Transverse colon (tissue), 4 donors: ENCODE results near the gene PRKG1. TPM values are rescaled to one million over a fixed set of nuclear protein-coding genes. Genes with fewer than 3 reads are reported as not detected.

Experiments
- DNase-seq: peaks from one replicate; pipeline ENCODE4 v3.0.0-alpha.2; 2019
- H3K27ac ChIP-seq, 4 donors: fragments of 200-600 bp; sonication (generic); 2 replicates each; pipeline ENCODE4 v1.5.1; 2016 to 2018; ENCODE audit warnings: inconsistent platforms in 4 of 4
- H3K27me3 ChIP-seq: fragments of 200-600 bp; sonication (generic); 2 replicates; pipeline ENCODE4 v1.5.1; 2017; ENCODE audit warnings: inconsistent platforms
- H3K36me3 ChIP-seq, 4 donors: fragments of 200-600 bp; sonication (generic); 2 replicates each; pipeline ENCODE4 v1.5.1; 2017 to 2019; ENCODE audit warnings: inconsistent platforms in 4 of 4
- H3K4me1 ChIP-seq, 4 donors: fragments of 200-600 bp; sonication (generic); 2 replicates each; pipeline ENCODE4 v1.5.1; 2017 to 2020; ENCODE audit warnings: inconsistent platforms in 4 of 4
- H3K4me3 ChIP-seq, 4 donors: fragments of 200-600 bp; sonication (generic); 1 replicate in 1 of 4; 2 replicates in 3 of 4; pipeline versions ENCODE4 v1.5.1 to v1.6.1; 2017 to 2019; ENCODE audit warnings: inconsistent platforms in 4 of 4
- H3K9me3 ChIP-seq, 2 donors: fragments of 200-600 bp; sonication (generic); 2 replicates each; pipeline ENCODE4 v1.5.1; 2017 to 2019; ENCODE audit warnings: inconsistent platforms in 2 of 2
- CTCF ChIP-seq, 5 experiments: fragments of 200-600 bp in 3 of 5; fragments of 450-650 bp in 2 of 5; sonication (generic) in 3 of 5; IDR thresholded peaks; 1 replicate in 2 of 5; 2 replicates in 3 of 5; pipeline ENCODE4 v1.5.1; 2016 to 2017; ENCODE audit warnings: antibody characterized with exemption in 5 of 5, inconsistent platforms in 3 of 5, mild to moderate bottlenecking in 2 of 5, moderate library complexity in 1 of 5
- EP300 ChIP-seq: sonication (generic); formaldehyde crosslinking; IDR thresholded peaks from one replicate; pipeline ENCODE4 v1.6.1; 2017; ENCODE audit warnings: antibody characterized with exemption, low read depth
- POLR2A ChIP-seq: fragments of 450-650 bp; IDR thresholded peaks from one replicate; pipeline ENCODE4 v1.6.1; 2016; ENCODE audit warnings: antibody characterized with exemption, mild to moderate bottlenecking, moderate library complexity
- POLR2AphosphoS5 ChIP-seq, 3 donors: sonication (generic); formaldehyde crosslinking; IDR thresholded peaks; one replicate each; pipeline ENCODE4 v1.6.1; 2016; ENCODE audit warnings: antibody characterized with exemption in 3 of 3
- WGBS, 2 donors: methylation state at CpG; one replicate each; pipeline ENCODE4 v1.1.5; 2018; ENCODE audit warnings: low coverage in 1 of 2; 5-methylcytosine and 5-hydroxymethylcytosine counted together
- in situ Hi-C, 4 donors: fragments of 200-750 bp; cut with MboI; loops; one replicate each; pipeline versions ENCODE4 v1.15.0 to v1.15.1; 2017; ENCODE audit warnings: low sequenced_read_pairs in 3 of 4, low pct_ligation_motif_present in 1 of 4, low pct_unique_long_range_greater_than_20kb in 1 of 4
- intact Hi-C: fragments of 100-400 bp; cut with DNase I; formaldehyde crosslinking; loops from one replicate; pipeline ENCODE4 v1.15.1; 2023; ENCODE audit warnings: low total_unique reads
- total RNA-seq, 4 donors: library from RNA; depleted of rRNA; stranded (reverse); fragments of >200 nt; gene quantifications; one replicate each; pipeline ENCODE4 v1.1.0, GENCODE V29; 2016

Gene PRKG1
- total RNA-seq, 4 donors from 2014 or later, result 17.6 to 30.6 (median 26.9) TPM

DNA sequence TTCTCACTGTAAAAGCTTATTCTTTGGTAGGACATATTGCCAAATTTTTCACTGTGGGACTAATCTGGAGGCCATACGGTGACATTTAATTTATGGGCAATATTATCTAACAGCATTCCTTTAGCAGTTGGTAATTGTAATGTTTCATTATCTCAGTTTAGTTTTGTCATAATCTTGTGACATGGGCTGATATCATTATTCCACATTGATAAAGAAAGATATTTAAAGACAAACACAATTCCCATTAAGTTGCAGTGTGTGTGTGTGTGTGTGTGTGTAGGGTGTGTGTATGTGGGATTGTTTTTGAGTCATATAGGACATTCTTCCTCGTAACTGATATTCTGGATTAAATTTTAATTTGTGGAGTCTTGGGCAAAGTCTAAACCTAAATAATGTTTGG, 238.5 kb downstream of the PRKG1 start:
- no peaks in the 10 kb centered on the region for H3K9me3 ChIP-seq
- WGBS, 2 donors, result 48 to 51% methylated on average over 2 of the region's 2 CpGs
- H3K4me3 ChIP-seq, result no peak overlapping the region
- in situ Hi-C loops (no loop called here), intact Hi-C loops (no loop called here)
- H3K4me1 ChIP-seq, result peaks cover 0 to 14% (median 7%) of the 10 kb centered on the region in 4 donors
- H3K36me3 ChIP-seq, result no peaks in the 10 kb centered on the region
- TF ChIP-seq POLR2A (no peak), POLR2AphosphoS5 (IDR thresholded peaks at IDR 0.05) (no peak), CTCF (IDR thresholded peaks at IDR 0.05) (no peak), EP300 (no peak)
- peak overlapping the region in 1 of 4 donors; percentile 5 for H3K27ac ChIP-seq
- no peaks in the 10 kb centered on the region for H3K27me3 ChIP-seq
- no peak for DNase-seq

DNA sequence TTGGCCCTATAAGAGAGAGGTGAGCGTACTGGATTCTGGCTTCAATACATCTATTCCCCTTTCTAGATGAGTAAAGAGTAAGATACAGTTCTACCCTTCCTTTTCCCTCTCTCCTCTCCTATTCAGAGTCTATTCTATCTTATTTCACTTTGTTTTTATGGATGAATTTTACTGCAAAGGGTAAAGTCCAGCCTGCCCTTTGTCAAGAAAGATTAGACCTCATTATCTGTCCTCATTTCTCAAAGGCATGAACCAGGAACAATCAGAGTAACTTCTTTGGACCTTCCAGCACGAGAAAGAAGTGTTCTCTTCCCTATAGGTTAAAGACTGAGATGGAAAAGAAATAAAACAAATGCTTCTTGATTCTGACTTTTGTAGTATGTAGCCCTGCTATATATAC, 239.0 kb downstream of the PRKG1 start:
- intact Hi-C loops, result no loop called here
- TF ChIP-seq CTCF (IDR thresholded peaks at IDR 0.05) (no peak), POLR2AphosphoS5 (IDR thresholded peaks at IDR 0.05) (no peak), EP300 (no peak), POLR2A (no peak)
- H3K4me3 ChIP-seq, result no peak overlapping the region
- H3K4me1 ChIP-seq, result peaks cover 0 to 14% (median 7%) of the 10 kb centered on the region in 4 donors
- peak overlapping the region in 1 of 4 donors; percentile 5 for H3K27ac ChIP-seq
- 33 to 44% methylated on average over 2 of the region's 2 CpGs for WGBS, 2 donors
- no peaks in the 10 kb centered on the region for H3K36me3 ChIP-seq
- no peak for DNase-seq
- no peaks in the 10 kb centered on the region for H3K27me3 ChIP-seq
- H3K9me3 ChIP-seq, result no peaks in the 10 kb centered on the region
- in situ Hi-C loops, result no loop called here

DNA sequence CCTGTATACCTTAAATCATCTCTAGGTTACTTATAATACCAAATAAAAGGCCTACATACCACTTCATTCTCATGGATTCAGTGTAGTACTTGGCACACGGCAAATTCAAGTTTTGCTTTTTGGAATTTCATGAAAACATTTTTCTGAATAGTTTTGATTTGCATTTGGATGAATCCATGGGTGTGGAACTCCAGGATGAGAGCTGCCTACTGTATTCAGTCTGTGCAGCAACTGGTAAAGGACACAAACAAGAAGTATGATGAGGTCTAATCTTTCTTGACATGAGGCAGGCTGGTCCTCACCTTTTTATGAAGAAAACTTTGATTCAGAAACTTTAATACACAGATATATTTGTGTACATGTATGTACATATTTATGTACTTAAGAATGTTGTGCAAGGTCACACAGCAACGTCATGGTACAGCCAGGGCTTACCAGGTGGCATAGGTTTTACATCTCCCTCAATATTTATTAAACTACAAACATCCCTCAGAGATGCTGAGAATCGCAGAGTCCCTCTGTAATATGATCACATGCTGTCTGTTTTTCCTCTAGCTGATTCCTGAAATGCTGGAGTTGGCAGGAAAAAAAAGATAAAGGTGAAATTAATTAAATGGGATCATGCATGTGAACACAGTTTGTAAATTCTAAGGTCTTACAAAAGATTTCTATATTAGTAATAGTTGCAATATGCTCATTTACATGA, 239.6 kb downstream of the PRKG1 start:
- no peaks in the 10 kb centered on the region for H3K36me3 ChIP-seq
- 66 to 71% methylated on average over 3 of the region's 3 CpGs for WGBS, 2 donors
- intact Hi-C loops, result no loop called here
- H3K27ac ChIP-seq, result peak overlapping the region in 1 of 4 donors; percentile 5
- in situ Hi-C loops, result no loop called here
- no peaks in the 10 kb centered on the region for H3K9me3 ChIP-seq
- DNase-seq, result no peak
- H3K27me3 ChIP-seq, result no peaks in the 10 kb centered on the region
- H3K4me1 ChIP-seq, result peaks cover 0 to 14% (median 6%) of the 10 kb centered on the region in 4 donors
- TF ChIP-seq POLR2A, result no peak
- no peak for TF ChIP-seq EP300
- no peak for TF ChIP-seq POLR2AphosphoS5 (IDR thresholded peaks at IDR 0.05)
- no peak for TF ChIP-seq CTCF (IDR thresholded peaks at IDR 0.05)
- H3K4me3 ChIP-seq, result no peak overlapping the region

- H3K4me3 ChIP-seq, result no peak overlapping the region
- H3K4me1 ChIP-seq, result peaks cover 0 to 14% (median 6%) of the 10 kb centered on the region in 4 donors
- 75 to 82% methylated on average over 1 of the region's 1 CpG for WGBS, 2 donors
- intact Hi-C loops (no loop called here), in situ Hi-C loops (no loop called here)
- no peaks in the 10 kb centered on the region for H3K9me3 ChIP-seq
- no peak overlapping the region for H3K27ac ChIP-seq
- H3K36me3 ChIP-seq, result no peaks in the 10 kb centered on the region
- TF ChIP-seq EP300, result no peak
- TF ChIP-seq POLR2AphosphoS5 (IDR thresholded peaks at IDR 0.05), result no peak
- TF ChIP-seq POLR2A, result no peak
- no peak for TF ChIP-seq CTCF (IDR thresholded peaks at IDR 0.05)
- DNase-seq, result no peak
- no peaks in the 10 kb centered on the region for H3K27me3 ChIP-seq
Measured at GRCh38 chr10:51314481-51314880, 240.2 kb downstream of the PRKG1 start.
